NCI-H774 (cell line): ENCODE data around the gene MYZAP.

ENCODE experiments used
- DNase-seq: peaks from one replicate; lab custom pipeline; 2025; lab: John Stamatoyannopoulos, UW

The MYZAP gene

DNA sequence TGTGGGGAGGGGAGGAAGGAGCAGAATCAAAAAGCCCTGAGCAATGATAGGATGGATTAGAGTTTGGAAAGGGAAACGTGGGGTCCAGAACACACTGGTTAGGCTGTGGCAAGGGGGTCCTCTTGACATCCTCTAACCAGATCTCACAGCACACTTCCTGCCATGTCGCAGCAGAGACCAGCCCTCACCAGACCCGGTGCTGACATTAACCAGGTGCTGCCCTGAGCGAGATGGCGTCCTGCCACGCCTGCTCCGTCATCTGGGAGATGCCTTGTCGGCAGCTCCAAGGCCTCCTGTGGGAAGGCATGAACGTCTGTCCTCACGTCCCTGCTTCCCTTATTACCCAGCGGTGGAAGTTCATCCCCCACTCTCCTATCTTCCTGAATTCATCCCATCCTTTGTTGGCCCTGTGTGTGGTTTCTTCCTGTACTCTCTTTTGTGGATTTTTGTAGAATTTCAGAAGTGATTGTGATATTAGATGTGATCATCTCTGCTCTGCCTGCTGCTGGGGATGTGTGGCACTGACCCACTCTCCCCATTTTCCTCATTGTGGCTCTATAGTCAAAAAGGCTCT, 29.4 kb upstream of the MYZAP start:
- DNase-seq, result no peak

DNA sequence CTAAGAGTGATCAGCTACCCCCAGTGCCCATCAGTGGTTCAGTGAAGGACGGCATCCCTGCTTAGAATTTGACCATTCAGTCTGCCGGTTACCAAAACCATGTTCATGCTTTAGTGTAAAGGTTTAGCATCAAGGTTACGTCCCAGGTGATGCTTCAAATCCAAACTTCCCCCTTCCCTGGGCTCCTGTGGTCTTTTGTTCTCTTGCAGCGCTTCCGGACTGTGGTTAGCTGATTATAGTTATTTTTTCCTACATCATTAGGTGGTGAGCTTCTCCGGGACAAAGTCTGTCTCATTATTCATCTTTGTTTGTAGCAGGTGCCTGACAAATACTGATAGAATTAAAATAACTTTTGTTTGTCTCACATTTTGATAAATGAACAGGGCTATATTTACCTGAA, 28.3 kb upstream of the MYZAP start:
- no peak for DNase-seq

DNA sequence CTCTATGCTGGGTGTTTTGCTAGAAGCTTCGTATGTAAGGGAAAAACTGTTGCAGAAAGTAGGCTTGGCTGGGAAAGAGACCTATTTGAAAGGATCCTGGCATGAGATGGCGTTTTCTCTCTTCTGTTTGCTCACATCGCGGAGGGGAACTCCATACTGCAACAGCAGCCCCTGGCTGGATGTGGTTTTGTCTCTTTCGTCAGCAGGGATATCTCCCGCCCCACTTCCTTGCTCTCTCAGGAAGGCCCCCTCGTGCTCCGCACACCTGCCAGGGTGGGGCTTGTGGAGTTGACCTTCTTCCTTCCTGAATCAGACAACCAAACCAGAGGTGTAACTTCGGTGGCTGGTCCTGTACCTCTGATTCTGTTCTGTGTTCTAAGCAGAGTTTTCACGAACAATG, 26.4 kb upstream of the MYZAP start:
- no peak for DNase-seq

DNA sequence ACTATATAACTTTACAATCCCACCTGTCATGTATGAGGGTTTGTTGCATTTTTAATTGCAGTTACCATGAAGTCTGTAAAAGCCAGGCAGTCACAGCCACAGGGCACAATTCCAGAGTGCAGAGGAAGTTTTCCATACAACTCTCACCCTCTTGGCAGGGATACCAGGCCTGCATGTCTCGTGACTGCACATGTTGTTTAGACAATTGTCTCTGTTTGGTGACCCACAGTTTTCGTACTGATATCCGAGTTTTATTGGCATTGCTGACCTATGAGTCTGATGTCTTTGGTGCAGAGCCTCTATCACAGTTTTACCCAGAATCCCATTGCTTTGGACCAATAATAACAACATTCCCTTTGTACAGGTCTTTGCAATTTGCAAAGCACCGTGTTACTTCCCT, 24.9 kb upstream of the MYZAP start:
- DNase-seq, result no peak

DNA sequence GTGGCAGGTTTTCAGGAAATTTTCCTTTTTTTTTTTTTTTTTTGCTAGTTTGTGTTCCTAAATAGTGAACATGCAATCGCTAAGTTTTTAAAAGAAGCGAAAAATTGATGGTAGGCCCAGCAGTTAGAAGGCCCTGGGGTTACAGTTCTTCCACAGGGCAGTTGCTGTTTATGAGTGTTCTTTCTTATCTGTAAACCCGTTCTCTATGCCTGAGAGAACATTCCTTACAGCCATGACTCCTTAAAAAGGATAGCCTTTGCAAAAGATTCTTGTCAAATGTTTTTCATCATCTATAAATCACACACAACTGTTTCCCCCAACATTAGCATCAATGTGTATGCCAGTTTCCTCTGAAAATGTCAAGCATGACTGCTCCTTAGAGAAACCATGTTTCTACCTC, 23.8 kb upstream of the MYZAP start:
- no peak for DNase-seq

DNA sequence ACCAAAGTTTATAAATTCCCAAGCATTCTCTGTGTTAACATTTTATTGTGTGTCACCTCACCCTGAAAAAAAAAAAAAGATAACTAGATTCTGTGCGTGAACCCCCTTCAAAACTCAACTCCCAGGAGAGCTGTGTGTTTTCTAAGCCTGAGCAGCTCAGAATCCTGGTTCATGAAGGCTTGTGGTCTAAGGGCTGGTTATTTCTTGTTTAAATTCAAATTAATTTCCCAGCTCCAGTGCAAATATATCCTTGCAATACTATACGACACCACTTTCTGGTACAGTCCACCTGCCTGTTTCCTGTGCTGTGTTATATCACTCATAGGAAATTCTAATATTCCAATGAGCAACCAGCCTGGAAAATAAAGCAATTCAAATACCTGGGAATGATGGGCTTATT, 23.4 kb upstream of the MYZAP start:
- no peak for DNase-seq

DNA sequence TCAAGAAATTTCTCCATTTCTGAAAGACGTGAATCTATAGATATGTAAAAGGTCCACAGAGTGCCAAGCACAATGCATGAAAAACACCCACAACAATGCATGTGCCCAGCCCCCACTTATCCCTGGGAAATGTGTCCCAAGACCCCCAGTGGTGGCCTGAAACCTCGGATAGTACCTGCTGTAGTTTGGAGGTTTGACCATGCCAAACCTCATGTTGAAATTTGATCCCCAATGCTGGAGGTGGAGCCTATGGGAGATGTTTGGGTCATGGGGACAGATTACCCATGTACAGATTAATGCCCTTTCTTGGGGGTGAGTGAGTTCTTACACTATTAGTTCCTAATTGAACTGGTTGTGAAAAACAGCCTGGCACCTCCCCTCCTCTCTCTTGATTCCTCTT, 21.4 kb upstream of the MYZAP start:
- DNase-seq, result no peak

DNA sequence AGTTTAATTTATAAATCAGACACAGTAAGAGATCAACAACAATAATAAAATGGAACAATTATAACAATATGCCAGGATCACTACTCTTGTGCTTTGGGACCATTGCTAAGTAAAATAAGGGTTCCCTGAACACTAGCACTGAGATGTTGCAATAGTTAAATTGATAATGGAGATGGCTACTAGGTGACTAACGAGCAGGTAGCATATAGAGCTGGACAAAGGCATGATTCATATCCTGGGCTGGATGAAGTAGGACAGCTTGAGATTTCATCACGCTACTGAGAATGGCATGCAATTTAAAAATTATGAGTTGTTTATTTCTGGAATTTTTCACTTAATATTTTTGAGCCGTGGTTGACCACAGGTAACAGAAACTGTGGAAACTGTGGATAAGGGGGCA, 20.7 kb upstream of the MYZAP start:
- DNase-seq, result no peak

DNA sequence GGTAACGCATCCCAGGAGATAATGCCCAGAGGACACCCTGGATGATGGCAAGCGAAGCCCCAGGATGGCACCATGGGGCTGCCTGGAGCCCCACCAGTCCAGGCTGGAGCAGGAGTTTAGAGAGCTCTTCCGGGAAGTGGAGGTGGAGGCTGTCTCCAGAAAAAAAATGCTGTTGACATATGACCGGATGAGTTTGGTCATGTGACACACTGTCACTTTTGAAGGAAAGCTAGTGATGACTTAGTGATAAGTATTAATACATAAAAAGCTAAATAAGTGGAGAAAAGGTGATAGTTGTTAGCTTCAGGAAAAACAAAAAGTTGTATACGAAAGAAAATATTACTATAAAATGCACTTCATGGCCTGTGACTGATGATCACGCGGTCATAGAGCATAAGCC, 20.0 kb upstream of the MYZAP start:
- no peak for DNase-seq

DNA sequence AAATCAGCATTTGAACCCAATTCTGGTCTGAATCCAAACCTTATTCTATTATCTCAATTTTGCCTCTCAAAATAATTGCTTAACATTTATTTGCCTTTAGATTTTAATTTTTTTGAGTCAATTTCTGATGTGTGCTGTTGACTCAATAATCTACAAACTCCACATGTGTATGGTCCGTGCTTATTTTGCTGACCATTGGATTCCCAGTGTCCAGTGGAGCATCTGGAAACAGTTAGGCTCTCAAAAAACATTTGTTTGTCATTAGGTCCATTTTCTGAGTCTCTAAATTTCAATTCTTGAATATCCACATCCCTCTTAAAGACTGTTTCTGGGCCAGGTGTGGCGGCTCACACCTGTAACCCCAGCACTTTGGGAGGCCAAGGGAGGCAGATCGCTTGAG, 19.2 kb upstream of the MYZAP start:
- DNase-seq, result no peak

DNA sequence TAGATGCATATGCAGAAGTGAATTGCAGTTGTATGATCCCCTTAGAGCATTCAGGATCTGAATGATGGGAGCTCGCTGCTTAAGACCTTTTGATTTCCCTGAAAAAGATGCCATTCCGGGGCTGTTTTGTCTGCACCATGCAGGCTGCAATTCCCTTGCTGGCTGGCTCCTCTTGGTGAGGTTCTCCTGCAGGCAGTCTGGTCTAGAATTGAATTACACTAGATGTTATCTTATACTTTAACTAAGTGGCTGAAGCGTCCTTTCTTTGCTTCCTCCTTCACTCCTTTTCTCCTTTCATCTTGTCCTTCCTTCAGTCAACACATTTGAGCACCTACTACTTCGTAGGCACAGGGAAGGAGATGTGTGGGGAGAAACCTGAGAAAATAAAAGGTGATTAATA, 18.6 kb upstream of the MYZAP start:
- DNase-seq, result no peak

DNA sequence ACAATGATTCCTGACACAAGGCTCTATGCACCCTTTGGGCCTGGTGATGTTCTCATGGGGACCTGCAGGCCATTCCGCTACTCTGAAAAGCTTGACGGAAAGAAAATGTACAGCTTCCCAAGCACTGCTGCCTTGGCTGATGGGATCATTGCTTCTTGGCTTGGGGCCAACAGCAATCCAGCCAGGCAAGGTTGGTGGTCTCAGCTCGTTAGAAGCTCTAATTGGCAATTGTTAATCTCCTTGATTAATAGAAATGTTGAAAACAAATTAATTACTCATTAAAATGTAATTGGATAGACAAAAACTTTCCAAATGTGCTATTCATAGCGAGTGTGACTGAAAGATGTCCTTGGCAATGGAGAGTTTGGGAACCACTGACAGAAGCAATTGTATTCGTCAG, 16.3 kb upstream of the MYZAP start:
- DNase-seq, result no peak

DNA sequence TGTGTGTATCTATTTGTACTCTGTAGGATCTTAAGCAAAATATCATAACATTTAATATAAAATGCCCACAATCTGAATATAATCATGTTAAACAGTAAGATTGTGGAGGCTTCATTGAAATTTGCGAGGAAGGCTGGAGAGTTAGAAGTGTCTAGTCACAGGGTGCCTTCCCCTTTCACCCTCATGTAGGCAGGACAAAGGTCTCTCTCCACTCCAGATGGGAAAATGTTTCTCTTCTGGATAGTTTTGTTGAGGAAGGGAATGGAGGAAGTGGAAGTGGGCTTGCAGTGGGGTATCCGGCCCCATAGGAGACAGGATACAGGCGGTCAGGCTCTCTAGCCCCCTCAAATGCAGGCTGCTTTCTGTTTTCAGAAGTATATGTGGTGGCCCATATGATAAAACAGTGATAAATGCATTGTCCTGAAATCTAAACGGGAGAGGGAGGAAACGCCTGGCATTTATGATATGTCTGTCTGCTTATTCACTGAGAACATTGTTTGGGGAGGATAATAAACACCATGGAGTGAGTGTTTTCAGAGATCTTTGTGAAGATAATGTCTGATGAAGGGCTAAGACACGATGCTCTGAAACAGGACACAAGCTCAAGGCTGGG, 13.3 kb upstream of the MYZAP start:
- no peak for DNase-seq

DNA sequence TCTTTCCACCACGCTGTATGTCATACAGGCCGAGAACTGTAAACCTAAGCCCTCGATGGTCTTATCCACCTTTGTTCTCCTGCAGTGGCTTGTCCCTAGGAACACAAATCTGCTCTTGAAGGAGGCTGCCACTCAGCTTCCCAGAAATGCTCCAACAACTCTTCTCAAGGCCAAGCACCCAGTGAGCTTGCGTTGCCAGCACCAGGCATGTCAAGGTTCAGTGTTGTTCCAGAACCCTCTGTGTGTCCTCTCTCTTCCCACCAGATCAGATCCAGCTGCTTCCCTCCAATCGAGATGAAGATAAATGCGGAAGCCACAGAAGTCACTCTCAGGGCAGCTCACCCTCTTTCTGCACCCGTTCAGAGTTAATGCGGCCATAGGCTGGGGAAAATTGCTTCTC, 11.3 kb upstream of the MYZAP start:
- DNase-seq, result no peak

DNA sequence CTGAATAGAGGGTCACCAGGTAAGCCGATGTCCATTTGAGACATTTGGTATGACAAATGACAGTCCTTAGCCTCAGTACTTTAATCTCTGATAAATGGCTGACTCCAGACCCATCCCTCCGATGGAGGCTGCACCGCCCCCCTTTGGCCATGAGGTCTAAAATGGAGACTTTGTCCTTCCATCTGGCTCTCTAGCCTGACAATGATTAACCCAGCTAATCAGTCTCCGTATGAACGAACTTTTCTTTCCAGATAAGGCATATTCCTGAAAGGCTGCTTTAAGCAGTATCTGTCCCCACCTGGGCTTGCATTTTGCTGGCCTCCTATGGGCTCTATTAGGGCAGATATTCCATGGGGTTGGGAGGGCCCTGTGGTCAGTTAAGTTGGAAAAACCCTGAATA, 10.8 kb upstream of the MYZAP start:
- no peak for DNase-seq

DNA sequence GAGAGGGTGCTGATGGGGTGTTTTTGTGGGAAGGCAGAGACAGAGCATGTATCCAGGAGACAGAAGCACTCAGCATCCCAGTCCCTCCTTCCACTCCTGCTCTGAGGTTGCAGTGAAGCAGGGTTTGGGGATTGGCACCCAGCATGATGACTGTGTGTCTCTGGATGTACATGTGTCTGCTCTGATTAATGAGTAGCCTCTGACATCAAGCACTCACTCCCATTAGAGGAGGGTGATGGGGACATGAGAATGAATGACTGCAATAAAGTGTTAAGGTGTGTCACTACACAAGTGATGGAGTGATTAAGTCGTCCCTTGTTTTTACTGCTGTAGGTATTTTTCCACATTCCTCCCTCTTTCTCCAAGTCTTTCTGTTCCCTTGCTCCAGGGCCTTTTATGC, 9.6 kb upstream of the MYZAP start:
- DNase-seq, result no peak

DNA sequence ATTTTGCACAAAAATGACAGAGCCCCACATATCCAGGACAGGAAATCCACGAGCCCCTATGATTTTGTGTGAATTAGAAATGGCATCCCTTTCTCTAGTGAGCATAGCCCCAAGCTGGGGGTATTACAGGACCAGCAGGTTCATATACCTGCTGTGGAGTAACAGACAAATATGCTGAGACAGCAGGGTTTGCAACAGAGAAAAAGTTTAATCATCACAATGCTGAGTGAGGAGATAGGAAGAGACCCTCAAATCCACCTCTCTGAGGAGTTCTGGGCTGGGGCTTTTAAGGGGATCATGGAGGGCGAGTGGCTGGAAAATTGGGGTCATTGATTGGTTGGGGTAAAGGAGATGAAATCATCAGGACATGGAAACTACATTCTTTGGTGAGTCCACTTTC, 8.4 kb upstream of the MYZAP start:
- no peak for DNase-seq

DNA sequence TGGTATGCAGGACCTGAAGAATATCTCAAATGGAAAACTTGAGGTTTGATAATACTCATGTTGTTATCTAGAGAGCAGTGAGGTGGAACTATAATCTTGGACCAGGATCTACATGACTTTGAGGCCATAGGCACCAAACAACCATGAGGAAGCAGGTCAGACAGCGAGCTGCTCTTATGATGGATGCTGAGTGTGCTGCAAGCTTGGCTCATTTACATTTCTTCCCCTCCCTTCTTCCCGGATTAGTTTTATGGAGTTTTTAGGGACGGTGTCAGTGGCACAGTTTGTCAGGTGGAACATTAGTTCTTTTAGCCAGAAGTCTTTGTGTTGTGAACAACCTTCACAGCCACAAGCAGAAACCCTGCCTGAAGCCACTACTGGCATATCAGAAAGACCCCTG, 8.0 kb upstream of the MYZAP start:
- DNase-seq, result no peak

DNA sequence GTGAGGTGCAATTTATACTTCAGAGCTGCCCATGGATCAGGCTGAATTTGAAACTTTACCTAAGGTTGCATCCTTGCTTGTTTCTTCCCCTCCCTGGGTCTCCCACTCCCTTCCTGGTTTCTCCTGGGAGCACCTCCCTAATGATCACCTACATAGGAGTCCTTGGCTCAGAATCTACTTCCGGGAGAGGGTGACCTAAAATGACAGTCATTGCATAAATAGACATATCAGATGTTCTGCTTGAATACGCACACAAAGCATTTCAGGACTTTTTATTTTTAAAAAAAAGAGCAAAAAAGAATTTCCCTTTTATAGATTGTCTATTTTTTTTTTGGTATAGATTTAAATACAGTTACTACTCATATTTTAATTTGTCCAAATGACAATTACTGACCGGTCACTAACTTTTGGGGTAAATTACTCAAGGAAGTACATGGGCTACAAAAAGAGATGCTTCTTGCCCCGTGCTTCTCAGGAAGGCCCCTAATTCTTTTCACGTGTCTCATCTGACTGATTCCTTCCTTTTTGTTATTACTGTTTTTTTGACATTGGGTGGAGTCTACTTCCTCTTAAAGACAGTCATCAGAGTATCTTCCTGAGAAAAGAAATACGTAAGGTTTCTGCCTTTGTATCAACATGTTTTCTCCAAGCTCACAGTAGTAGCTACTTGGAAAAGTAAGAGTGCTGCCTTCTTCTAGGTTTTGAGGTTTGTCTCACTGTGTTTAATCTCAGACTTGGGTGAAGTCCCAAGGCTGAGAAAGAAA, 4.9 kb upstream of the MYZAP start:
- DNase-seq, result no peak

DNA sequence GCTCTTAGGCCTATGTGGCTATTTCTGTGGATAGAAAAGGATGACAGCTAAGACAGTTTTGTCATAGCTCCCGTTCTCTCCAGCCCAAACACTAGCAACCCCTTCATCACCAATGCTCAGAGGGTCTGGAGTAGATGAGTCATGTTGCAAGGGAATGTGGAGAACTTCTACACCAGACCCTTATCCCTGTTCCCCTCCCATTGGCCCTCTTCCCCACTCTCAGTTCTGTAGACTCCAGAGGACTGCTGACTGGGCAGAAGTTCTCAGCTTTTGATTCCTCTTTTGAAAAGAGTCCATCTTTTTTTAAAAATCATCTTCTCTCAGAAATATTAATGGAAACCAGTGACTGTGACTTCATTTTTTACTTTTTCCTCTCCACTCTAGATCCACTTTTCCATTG, 2.4 kb upstream of the MYZAP start:
- no peak for DNase-seq

DNA sequence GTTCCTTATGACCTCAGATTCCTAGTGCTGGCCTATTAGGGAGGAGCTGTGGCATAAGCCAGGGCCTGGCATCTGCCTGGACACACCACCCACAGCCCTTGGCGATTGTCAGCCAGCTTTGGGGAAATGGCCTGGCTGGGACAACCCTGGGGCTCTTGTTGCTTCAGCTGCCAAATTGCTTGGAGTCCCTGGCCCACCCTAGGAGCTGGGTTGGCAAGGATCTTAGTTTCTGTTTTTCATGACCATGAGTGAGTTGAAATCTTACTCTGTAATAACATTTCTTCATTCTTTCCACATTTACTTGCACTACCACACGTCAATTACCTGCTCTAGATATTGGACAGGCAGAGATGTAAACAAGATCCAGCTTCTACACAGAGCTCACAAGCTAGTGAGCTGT, 1.9 kb upstream of the MYZAP start:
- DNase-seq, result no peak

DNA sequence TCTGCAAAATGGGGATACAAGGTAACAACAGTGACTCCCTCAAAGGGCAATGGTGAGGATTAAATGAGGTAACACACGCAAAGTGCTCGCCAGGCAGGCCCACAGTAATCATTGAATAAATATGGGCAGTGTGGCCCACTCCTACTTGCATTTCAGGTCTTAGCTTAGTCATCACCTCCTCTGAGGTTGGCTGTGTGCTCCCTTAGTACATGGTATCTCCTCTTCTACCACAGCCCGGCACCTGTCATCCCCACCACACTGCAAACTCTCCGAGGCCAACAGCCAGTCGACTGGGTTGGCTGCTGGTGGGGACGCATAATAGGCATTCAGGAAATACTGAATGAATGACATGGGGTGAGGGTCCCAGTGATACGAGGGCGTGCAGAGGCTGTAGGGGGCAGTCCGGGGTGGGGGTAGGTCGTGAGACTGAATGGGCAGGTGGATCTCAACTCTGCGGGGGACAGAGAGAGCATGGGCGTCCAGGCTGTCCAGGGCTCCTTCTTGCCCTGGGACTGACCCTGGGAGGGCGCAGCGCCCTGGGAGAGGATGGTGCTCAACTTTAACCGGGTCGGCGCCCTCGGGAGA, 375 bp upstream of the MYZAP start:
- no peak for DNase-seq

DNA sequence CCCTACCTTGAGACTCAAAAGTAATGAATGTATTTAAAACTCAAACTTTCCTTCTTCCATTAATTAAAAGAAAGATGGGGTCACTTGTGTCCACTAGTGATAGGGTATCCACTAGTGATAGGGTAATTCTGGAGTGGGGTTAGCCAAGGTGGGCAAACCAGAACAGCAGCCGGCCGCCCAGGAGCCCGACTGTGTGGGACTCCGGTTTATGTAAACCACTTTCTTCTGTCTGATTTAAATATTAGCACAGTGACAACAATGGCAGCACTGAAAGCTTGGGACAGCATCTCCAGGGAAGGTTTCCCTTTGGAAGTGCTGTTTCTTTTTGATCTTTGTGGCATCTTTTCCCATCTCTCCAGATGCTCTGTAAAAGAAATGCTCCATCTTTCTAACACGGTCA, 722 bp downstream of the MYZAP start:
- DNase-seq, result no peak
